Astrocyte of the spinal cord (primary cell): ENCODE data around the gene FRMD4A.
A peak's percentile ranks its signal among the peaks of the same experiment; 100 is the strongest.

Experiments
- DNase-seq: peaks from one replicate; pipeline ENCODE4 v3.0.0; 2011; ENCODE audit warnings: low read depth, low spot score
- H3K4me3 ChIP-seq: 2 replicates; pipeline ENCODE4 v1.5.1; 2011; ENCODE audit warnings: low read depth, mild to moderate bottlenecking, low read length, moderate library complexity
- in situ Hi-C: cut with HindIII; loops from 2 replicates; pipeline ENCODE4 v1.10.0; 2017; ENCODE audit warnings: low sequenced_read_pairs
- TF ChIP-seq, protein P1 (sequence below): IDR thresholded peaks from 2 replicates; pipeline ENCODE4 v1.5.1; 2012; ENCODE audit warnings: low read depth, mild to moderate bottlenecking, low read length, inconsistent platforms

Gene FRMD4A

GRCh38 chr10:13949844-13950542, 380.7 kb downstream of the FRMD4A start:
- peak; percentile 91 for DNase-seq
- TF ChIP-seq, protein P1, sequence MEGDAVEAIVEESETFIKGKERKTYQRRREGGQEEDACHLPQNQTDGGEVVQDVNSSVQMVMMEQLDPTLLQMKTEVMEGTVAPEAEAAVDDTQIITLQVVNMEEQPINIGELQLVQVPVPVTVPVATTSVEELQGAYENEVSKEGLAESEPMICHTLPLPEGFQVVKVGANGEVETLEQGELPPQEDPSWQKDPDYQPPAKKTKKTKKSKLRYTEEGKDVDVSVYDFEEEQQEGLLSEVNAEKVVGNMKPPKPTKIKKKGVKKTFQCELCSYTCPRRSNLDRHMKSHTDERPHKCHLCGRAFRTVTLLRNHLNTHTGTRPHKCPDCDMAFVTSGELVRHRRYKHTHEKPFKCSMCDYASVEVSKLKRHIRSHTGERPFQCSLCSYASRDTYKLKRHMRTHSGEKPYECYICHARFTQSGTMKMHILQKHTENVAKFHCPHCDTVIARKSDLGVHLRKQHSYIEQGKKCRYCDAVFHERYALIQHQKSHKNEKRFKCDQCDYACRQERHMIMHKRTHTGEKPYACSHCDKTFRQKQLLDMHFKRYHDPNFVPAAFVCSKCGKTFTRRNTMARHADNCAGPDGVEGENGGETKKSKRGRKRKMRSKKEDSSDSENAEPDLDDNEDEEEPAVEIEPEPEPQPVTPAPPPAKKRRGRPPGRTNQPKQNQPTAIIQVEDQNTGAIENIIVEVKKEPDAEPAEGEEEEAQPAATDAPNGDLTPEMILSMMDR: no peak
- no peak overlapping the region for H3K4me3 ChIP-seq
- in situ Hi-C loops: no loop called here

GRCh38 chr10:13946209-13946460, 384.6 kb downstream of the FRMD4A start:
- no peak overlapping the region for H3K4me3 ChIP-seq
- no peak for DNase-seq
- TF ChIP-seq, protein P1: no peak
- in situ Hi-C loops: no loop called here

DNA sequence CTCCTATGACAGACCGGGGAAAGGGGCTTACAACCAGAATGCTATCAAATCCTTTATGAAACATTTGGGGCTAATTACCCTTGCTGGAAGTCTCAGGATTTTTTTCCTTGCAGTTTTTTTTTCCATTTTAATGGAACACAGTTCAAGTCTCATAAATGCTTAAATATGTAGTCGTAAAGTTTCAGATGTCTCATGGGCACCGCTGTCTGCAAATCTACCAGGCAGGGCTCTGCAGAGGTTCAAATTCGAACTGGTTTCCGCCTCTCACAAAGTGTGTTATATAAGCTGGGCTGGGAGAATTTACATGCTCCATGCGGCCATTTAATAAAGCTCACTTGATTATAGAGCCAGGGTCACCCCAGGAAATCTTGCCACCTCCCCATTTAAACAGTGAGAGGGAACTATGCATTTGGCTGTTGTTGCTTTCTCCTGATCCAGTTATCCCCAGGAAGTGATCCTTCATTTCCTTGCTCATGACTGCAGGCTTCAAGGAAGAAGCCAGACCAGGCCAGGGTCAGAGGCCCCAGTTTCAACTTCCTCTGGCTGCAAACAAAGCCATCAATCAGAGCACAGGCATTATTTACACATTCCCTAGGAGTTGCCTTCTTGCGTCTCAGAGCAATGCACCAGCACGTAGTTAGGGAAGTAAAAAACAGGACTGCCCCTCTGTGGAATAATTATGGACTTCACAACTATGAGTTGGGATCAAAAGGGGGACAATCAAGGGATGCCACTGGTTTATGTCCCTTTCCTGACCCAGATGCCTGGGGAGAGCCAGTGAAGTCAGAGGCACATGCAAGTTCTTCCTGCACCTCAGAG, 385.1 kb downstream of the FRMD4A start:
- TF ChIP-seq, protein P1: no peak
- in situ Hi-C loops: no loop called here
- no peak overlapping the region for H3K4me3 ChIP-seq
- DNase-seq: no peak

DNA sequence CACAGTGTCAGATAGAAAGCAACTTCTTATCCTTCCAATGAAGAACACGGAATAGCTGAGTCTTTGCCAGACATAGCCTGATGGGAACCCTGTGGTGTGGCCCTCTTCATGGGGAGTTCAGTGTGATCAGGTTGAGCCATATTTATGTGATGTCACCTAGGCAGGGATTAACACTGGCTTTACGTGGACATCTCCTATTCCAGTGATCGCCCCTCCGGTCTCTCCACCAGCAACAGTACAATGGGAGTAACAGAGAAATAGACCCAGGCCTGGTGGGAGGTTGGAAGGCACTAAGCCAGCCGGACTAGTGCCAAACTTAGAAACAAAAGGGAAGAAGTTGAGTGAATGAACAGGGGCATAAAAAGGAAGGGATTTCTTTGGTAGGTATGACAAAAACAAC, 385.9 kb downstream of the FRMD4A start:
- in situ Hi-C loops: no loop called here

GRCh38 chr10:13943735-13944398, 386.9 kb downstream of the FRMD4A start:
- TF ChIP-seq, protein P1: no peak
- in situ Hi-C loops: no loop called here
- no peak overlapping the region for H3K4me3 ChIP-seq
- DNase-seq: no peak

More for the DNA sequence above, 385.9 kb downstream of the FRMD4A start:
- TF ChIP-seq, protein P1: no peak
- no peak overlapping the region for H3K4me3 ChIP-seq
- DNase-seq: no peak

DNA sequence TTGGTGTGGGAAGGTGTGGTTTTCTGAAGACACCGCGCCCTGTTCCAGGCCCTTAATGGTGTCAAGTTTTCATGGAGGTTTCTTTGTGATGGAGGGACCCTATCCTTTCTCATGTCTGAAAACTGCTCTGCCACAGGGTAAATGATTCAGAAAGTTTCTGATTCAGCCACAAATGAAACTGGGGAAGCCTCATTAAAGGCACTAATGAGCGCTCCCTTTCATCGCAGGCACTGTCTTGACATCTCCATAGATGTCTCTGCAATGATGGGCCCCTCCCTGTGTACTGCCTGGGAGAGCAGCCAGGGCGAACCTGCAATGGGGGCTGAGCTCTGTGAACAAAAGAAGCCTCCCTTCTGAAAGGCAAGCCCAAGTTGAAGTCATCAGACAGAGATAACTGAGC, 388.7 kb downstream of the FRMD4A start:
- TF ChIP-seq, protein P1: no peak
- no peak for DNase-seq
- no peak overlapping the region for H3K4me3 ChIP-seq
- in situ Hi-C loops: no loop called here
